SH-SY5Y (cell line): ENCODE data around the gene RARB.

Source experiments
- GATA2 ChIP-seq: IDR thresholded peaks from 2 replicates; pipeline ENCODE4 v1.6.1; 2011; ENCODE audit warnings: mild to moderate bottlenecking, low read depth, low read length
- GATA3 ChIP-seq: IDR thresholded peaks from 2 replicates; pipeline ENCODE4 v1.6.1; 2011; ENCODE audit warnings: low read depth, mild to moderate bottlenecking, low read length, moderate library complexity

GRCh38 chr3:25427942-25428788, at the start of gene RARB:
- no peak for TF ChIP-seq GATA3
- TF ChIP-seq GATA2 = no peak
